HepG2 (cell line): ENCODE data around the gene AGPAT3. TPM values are rescaled to one million over a fixed set of nuclear protein-coding genes. Genes with fewer than 3 reads are reported as not detected.
A peak's percentile ranks its signal among the peaks of the same experiment; 100 is the strongest.

Experiments
- ATAC-seq: fragments of 200-7000 bp; cut with Tn5 transposase; 3 replicates; pipeline ENCODE4 v1.9.1; 2020; ENCODE audit warnings: mild to moderate bottlenecking, moderate library complexity
- BruUV-seq: library from RNA; stranded (reverse); fragments of 400-500 nt; replicated peaks from 2 replicates; lab custom pipeline; 2021; lab: Mats Ljungman, UMichigan
- CTCF ChIA-PET: fragments of 300-600 bp; formaldehyde crosslinking; extraction: SDS; loops from one replicate; lab custom pipeline; 2021; ENCODE audit warnings: low total read pairs, inconsistent platforms, low intra/inter-chr PET ratio; lab: Yijun Ruan, JAX
- POLR2A ChIA-PET: fragments of 350-600 bp; sonication (Branson Sonifier 250); formaldehyde crosslinking; loops from one replicate; lab custom pipeline; 2020; ENCODE audit warnings: antibody characterized with exemption, inconsistent platforms; lab: Yijun Ruan, JAX
- DNase-seq: peaks from one replicate; pipeline ENCODE4 v3.0.0-alpha.2; 2015; ENCODE audit warnings: low spot score
- FAIRE-seq: peaks from 3 replicates; lab custom pipeline; 2011; peaks lifted over from hg19 to GRCh38; lab: Jason Lieb, UNC
- H2AFZ ChIP-seq: one replicate; pipeline ENCODE4 v1.6.1; 2011; ENCODE audit warnings: low read length, inconsistent platforms
- H3K27ac ChIP-seq: fragments of 300-600 bp; 3 replicates; pipeline ENCODE4 v1.8.0; 2011; ENCODE audit warnings: mixed run types, mild to moderate bottlenecking, mixed read lengths, low read length, inconsistent platforms; ENCODE audit not compliant: insufficient read depth; ENCODE audit errors: extremely low read length
- H3K27me3 ChIP-seq, 2 experiments: fragments of 200-600 bp in 1 of 2; 2 replicates in 1 of 2; 3 replicates in 1 of 2; pipeline versions ENCODE4 v1.6.0 to v1.8.0; 2011; ENCODE audit warnings: low read length in 2 of 2, mild to moderate bottlenecking in 2 of 2, moderate library complexity in 2 of 2, inconsistent platforms in 1 of 2; ENCODE audit not compliant: insufficient read depth in 2 of 2, control insufficient read depth in 1 of 2
- H3K36me3 ChIP-seq, 2 experiments: fragments of 200-600 bp in 1 of 2; replicated peaks in 1 of 2; 2 replicates in 1 of 2; 3 replicates in 1 of 2; pipeline versions ENCODE4 v1.5.1 to v1.8.0; 2011; ENCODE audit warnings: low read length in 2 of 2, inconsistent platforms in 1 of 2; ENCODE audit not compliant: insufficient read depth in 2 of 2, control insufficient read depth in 1 of 2
- H3K4me1 ChIP-seq: 2 replicates; pipeline ENCODE4 v1.5.1; 2012; ENCODE audit warnings: low read length, inconsistent platforms; ENCODE audit not compliant: insufficient read depth
- H3K4me2 ChIP-seq: 2 replicates; pipeline ENCODE4 v1.6.0; 2011; ENCODE audit warnings: low read depth, low read length, inconsistent platforms
- H3K4me3 ChIP-seq, 3 experiments: fragments of 200-600 bp in 1 of 3; sonication (generic), shearing (Covaris generic) in 1 of 3; replicated peaks in 1 of 3; 2 replicates each; pipeline ENCODE4 v1.5.1; 2011 to 2016; ENCODE audit warnings: low read length in 3 of 3, inconsistent platforms in 2 of 3, low read depth in 2 of 3, mild to moderate bottlenecking in 2 of 3, control low read depth in 1 of 3, mixed read lengths in 1 of 3; ENCODE audit not compliant: insufficient read depth in 1 of 3
- H3K79me2 ChIP-seq: one replicate; pipeline ENCODE4 v1.6.1; 2011; ENCODE audit warnings: low read length, inconsistent platforms; ENCODE audit not compliant: insufficient read depth
- H3K9ac ChIP-seq: 2 replicates; pipeline ENCODE4 v1.6.0; 2011; ENCODE audit warnings: mild to moderate bottlenecking, low read depth, low read length, inconsistent platforms; ENCODE audit not compliant: insufficient read depth
- H3K9me3 ChIP-seq: 2 replicates; pipeline ENCODE4 v1.5.1; 2012; ENCODE audit warnings: mild to moderate bottlenecking, low read length
- H4K20me1 ChIP-seq: 2 replicates; pipeline ENCODE4 v1.6.0; 2011; ENCODE audit warnings: inconsistent platforms, mild to moderate bottlenecking, low read length, moderate library complexity; ENCODE audit not compliant: insufficient read depth
- CTCF ChIP-seq: sonication (generic); formaldehyde crosslinking; IDR thresholded peaks from 2 replicates; pipeline ENCODE4 v1.5.0; 2020; ENCODE audit warnings: mild to moderate bottlenecking, missing genetic modification reagents, moderate library complexity
- NFYB ChIP-seq: sonication (generic); formaldehyde crosslinking; IDR thresholded peaks from 2 replicates; pipeline ENCODE4 v1.4.0; 2020; ENCODE audit warnings: missing genetic modification reagents
- TCF7 ChIP-seq: sonication (generic); IDR thresholded peaks from 2 replicates; pipeline ENCODE4 v1.6.1; 2016; ENCODE audit warnings: antibody characterized with exemption, low read depth
- TOPORS ChIP-seq: sonication (generic); formaldehyde crosslinking; IDR thresholded peaks from 2 replicates; pipeline ENCODE4 v1.8.0; 2023; ENCODE audit warnings: mild to moderate bottlenecking, missing genetic modification reagents
- ZNF616 ChIP-seq: sonication (generic); formaldehyde crosslinking; IDR thresholded peaks from 2 replicates; pipeline ENCODE4 v1.5.0; 2020; ENCODE audit warnings: low read depth, mild to moderate bottlenecking, missing genetic modification reagents
- ZNF660 ChIP-seq: sonication (generic); formaldehyde crosslinking; IDR thresholded peaks from 2 replicates; pipeline ENCODE4 v1.5.1; 2020; ENCODE audit warnings: mild to moderate bottlenecking, low read depth, missing genetic modification reagents, borderline replicate concordance
- ZNF784 ChIP-seq: sonication (generic); formaldehyde crosslinking; IDR thresholded peaks from 2 replicates; pipeline ENCODE4 v1.5.1; 2020; ENCODE audit warnings: missing genetic modification reagents, mild to moderate bottlenecking, borderline replicate concordance
- WGBS: methylation state at CpG from one replicate; pipeline ENCODE4 v1.1.6; 2017; ENCODE audit warnings: low lambda C conversion rate; 5-methylcytosine and 5-hydroxymethylcytosine counted together
- in situ Hi-C: cut with HindIII; loops from 2 replicates; pipeline ENCODE4 v1.10.0; 2017; ENCODE audit warnings: low pct_unique_long_range_greater_than_20kb; ENCODE audit not compliant: extremely low pct_ligation_motif_present
- intact Hi-C: fragments of 100-400 bp; cut with micrococcal nuclease; formaldehyde crosslinking; loops from one replicate; pipeline ENCODE4 v1.10.0; 2022; ENCODE audit not compliant: unreplicated experiment
- polyA plus RNA-seq, 8 experiments: library from polyadenylated mRNA; depleted of rRNA in 3 of 8; stranded (reverse) in 7 of 8; unstranded in 1 of 8; fragments of >200 nt; fragmentation: Illumina TruSeq in 4 of 8; extraction: Trizol in 4 of 8; gene quantifications; 2 replicates each; pipeline versions ENCODE4 v1.2.1 to v1.2.3, GENCODE V29; 2011 to 2016; ENCODE audit warnings: low read depth in 4 of 8, missing spikeins in 1 of 8, mixed read lengths in 1 of 8; ENCODE audit not compliant: insufficient read depth in 1 of 8
- total RNA-seq, 5 experiments: library from RNA; depleted of rRNA; stranded (reverse); fragments of >200 nt; fragmentation: Illumina TruSeq; extraction: Trizol; gene quantifications; 2 replicates each; pipeline ENCODE4 v1.2.3, GENCODE V29; 2016; ENCODE audit warnings: low read depth in 1 of 5
- TF ChIP-seq, protein P1 (sequence below): sonication (generic); formaldehyde crosslinking; IDR thresholded peaks from 2 replicates; pipeline ENCODE4 v1.4.0; 2020; ENCODE audit warnings: mild to moderate bottlenecking, missing genetic modification reagents

The AGPAT3 gene
- total and polyA plus RNA-seq, 2 of the 13 experiments (the other 11 are each of a cell fraction or from before 2014, with no cell fraction given) = 32.2 to 54.4 TPM

DNA sequence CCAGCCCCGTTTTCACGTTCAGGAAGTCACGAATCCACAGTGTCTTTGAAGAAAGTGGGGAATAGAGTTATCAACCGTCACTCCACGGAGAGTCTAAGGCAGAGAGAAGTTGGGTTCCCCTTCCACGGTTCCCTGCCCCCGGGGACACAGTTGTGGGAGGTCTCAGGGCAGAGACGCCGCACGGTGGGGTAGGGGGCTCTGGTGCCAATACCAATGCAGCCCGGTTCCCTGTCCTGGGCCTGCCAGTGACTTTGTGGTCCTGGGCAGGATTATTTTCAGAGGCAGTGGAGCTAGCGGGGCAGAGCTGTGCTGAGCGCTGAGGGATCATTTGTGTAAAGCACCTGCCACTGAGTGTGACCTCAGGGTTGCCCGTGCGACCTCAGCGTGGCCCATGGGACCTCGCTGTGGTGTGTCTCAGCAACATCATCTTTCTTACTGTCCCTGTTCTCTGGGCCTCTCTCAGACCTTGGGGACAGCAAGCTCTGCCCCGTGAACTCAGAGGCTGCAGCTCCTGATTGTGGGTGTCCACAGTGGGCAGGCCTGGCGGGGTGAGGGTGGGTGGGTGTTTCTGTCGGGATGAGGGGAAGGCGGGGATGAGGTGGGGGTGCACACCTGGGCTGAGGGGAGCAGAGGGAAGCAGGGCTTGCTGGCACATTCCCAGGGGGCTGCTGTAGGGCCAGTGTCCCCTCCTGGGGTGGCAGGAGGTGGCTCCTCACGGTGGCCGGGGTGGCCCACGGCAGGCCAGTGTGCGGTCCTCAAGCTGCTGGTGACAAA is 65.2 kb downstream of the AGPAT3 start:
- no peak for DNase-seq
- Histone ChIP-seq H3K27me3 (no peaks in the 10 kb centered on the region), H3K4me1 (peaks cover 4% of the 10 kb centered on the region), H3K4me2 (no peak overlapping the region), H2AFZ (no peak overlapping the region)
- 98% methylated on average over 14 of the region's 25 CpGs for WGBS
- POLR2A ChIA-PET = no interaction called here
- TF ChIP-seq CTCF (peak; percentile 6; the same call in 1 of the 2 replicates), NFYB (no peak)
- TF ChIP-seq, all 625 proteins: peak for 1
- CTCF ChIA-PET = no interaction called here
- H3K9me3 ChIP-seq = no peaks in the 10 kb centered on the region
- H3K79me2 ChIP-seq = peaks cover 2% of the 10 kb centered on the region
- ATAC-seq (no peak), FAIRE-seq (no peak)
- H3K36me3 ChIP-seq = peaks cover 7 to 31% of the 10 kb centered on the region in 2 experiments; a peak in 4 of 5 replicates
- intact Hi-C loops = no loop called here
- no peak overlapping the region for H3K9ac ChIP-seq
- in situ Hi-C loops = no loop called here
- H3K4me3 ChIP-seq = no peak overlapping the region
- H4K20me1 ChIP-seq = peaks cover 8% of the 10 kb centered on the region; the same call in 1 of the 2 replicates
- BruUV-seq = no TSS peak
- no peak overlapping the region for H3K27ac ChIP-seq

- Histone ChIP-seq H3K36me3 (peaks cover 7 to 31% of the 10 kb centered on the region in 2 experiments; a peak in 4 of 5 replicates), H3K27ac (no peak overlapping the region), H3K4me2 (no peak overlapping the region), H3K9ac (no peak overlapping the region), H3K9me3 (no peaks in the 10 kb centered on the region), H2AFZ (no peak overlapping the region), H3K4me1 (0 out of 2 replicates have a peak, but pooled peaks cover under 1% of the 10 kb centered on the region), H3K4me3 (no peak overlapping the region), H4K20me1 (peaks cover 8% of the 10 kb centered on the region; the same call in 1 of the 2 replicates), H3K79me2 (peaks cover 2% of the 10 kb centered on the region), H3K27me3 (no peaks in the 10 kb centered on the region)
- CTCF ChIA-PET = no interaction called here
- in situ Hi-C loops (no loop called here), intact Hi-C loops (no loop called here)
- 99% methylated on average over 8 of the region's 18 CpGs for WGBS
- no peak for FAIRE-seq
- BruUV-seq = no TSS peak
- POLR2A ChIA-PET = no interaction called here
- no peak for ATAC-seq
- DNase-seq = no peak
- TF ChIP-seq, protein P1, sequence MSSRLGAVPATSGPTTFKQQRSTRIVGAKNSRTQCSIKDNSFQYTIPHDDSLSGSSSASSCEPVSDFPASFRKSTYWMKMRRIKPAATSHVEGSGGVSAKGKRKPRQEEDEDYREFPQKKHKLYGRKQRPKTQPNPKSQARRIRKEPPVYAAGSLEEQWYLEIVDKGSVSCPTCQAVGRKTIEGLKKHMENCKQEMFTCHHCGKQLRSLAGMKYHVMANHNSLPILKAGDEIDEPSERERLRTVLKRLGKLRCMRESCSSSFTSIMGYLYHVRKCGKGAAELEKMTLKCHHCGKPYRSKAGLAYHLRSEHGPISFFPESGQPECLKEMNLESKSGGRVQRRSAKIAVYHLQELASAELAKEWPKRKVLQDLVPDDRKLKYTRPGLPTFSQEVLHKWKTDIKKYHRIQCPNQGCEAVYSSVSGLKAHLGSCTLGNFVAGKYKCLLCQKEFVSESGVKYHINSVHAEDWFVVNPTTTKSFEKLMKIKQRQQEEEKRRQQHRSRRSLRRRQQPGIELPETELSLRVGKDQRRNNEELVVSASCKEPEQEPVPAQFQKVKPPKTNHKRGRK = no peak
- TF ChIP-seq TOPORS (CRISPR knock-in tag) (no peak), ZNF660 (CRISPR knock-in tag) (no peak), ZNF616 (CRISPR knock-in tag) (no peak), ZNF784 (CRISPR knock-in tag) (no peak), TCF7 (no peak)
Measured at GRCh38 chr21:43930848-43931375, 65.9 kb downstream of the AGPAT3 start.
